B cell (primary cell): ENCODE measurements around the gene SMOC1. TPM values are rescaled to one million over a fixed set of nuclear protein-coding genes. Genes with fewer than 3 reads are reported as not detected.

Experiments
- ATAC-seq: fragments of 200-7000 bp; cut with Tn5 transposase; one replicate; pipeline ENCODE4 v1.10.0; 2021; ENCODE audit warnings: low read depth, mild to moderate bottlenecking, moderate number of reproducible peaks, moderate library complexity
- CTCF ChIA-PET: fragments of 350-600 bp; sonication (Branson Sonifier 250); formaldehyde crosslinking; loops from one replicate; lab custom pipeline; 2021; ENCODE audit warnings: antibody characterized with exemption, inconsistent platforms; lab: Charles Lee
- POLR2A ChIA-PET: fragments of 350-600 bp; sonication (Branson Sonifier 250); formaldehyde crosslinking; loops from one replicate; lab custom pipeline; 2021; ENCODE audit warnings: antibody characterized with exemption; lab: Charles Lee
- DNase-seq: peaks from one replicate; pipeline ENCODE4 v3.0.0; 2013
- H2AFZ ChIP-seq: 2 replicates; pipeline ENCODE4 v1.6.1; 2012; ENCODE audit warnings: mild to moderate bottlenecking, low read depth, low read length; ENCODE audit not compliant: insufficient read depth, poor library complexity, severe bottlenecking
- H3K27ac ChIP-seq, 2 donors: 1 replicate in 1 of 2; 2 replicates in 1 of 2; pipeline ENCODE4 v1.5.1; 2012 to 2013; ENCODE audit warnings: low read length in 2 of 2, mild to moderate bottlenecking in 2 of 2, moderate library complexity in 1 of 2
- H3K27me3 ChIP-seq, 4 experiments: fragments of 200-600 bp in 1 of 4; sonication (generic) in 1 of 4; replicated peaks in 1 of 4; 1 replicate in 2 of 4; 2 replicates in 2 of 4; pipeline versions ENCODE4 v1.6.1 to v1.7.0; 2013 to 2016; ENCODE audit warnings: low read length in 3 of 4, mild to moderate bottlenecking in 2 of 4, mixed read lengths in 1 of 4, moderate library complexity in 1 of 4; ENCODE audit not compliant: insufficient read depth in 4 of 4, control insufficient read depth in 3 of 4; ENCODE audit errors: control extremely low read depth in 1 of 4
- H3K36me3 ChIP-seq, 2 experiments: replicated peaks in 1 of 2; 1 replicate in 1 of 2; 2 replicates in 1 of 2; pipeline versions ENCODE4 v1.6.1 to v1.7.1; 2013; ENCODE audit warnings: low read length in 1 of 2; ENCODE audit not compliant: insufficient read depth in 2 of 2, control insufficient read depth in 1 of 2; ENCODE audit errors: control extremely low read depth in 1 of 2, extremely low read depth in 1 of 2
- H3K4me1 ChIP-seq, 2 donors: fragments of 200-600 bp in 1 of 2; sonication (generic) in 1 of 2; 1 replicate in 1 of 2; 2 replicates in 1 of 2; pipeline versions ENCODE4 v1.5.1 to v1.6.1; 2013 to 2017; ENCODE audit warnings: low read length in 2 of 2; ENCODE audit not compliant: control insufficient read depth in 2 of 2, insufficient read depth in 2 of 2
- H3K4me2 ChIP-seq: replicated peaks from 2 replicates; pipeline ENCODE3; 2012; ENCODE audit warnings: mild to moderate bottlenecking, low read depth, low read length; ENCODE audit not compliant: poor library complexity, severe bottlenecking
- H3K4me3 ChIP-seq, 5 experiments: fragments of 200-600 bp in 1 of 5; sonication (generic) in 1 of 5; 1 replicate in 3 of 5; 2 replicates in 2 of 5; pipeline versions ENCODE4 v1.5.1 to v1.7.0; 2011 to 2016; ENCODE audit warnings: low read length in 4 of 5, mild to moderate bottlenecking in 4 of 5, low read depth in 2 of 5, control low read depth in 1 of 5, moderate library complexity in 1 of 5; ENCODE audit not compliant: insufficient read depth in 1 of 5; ENCODE audit errors: control extremely low read depth in 1 of 5, extremely low read depth in 1 of 5
- H3K79me2 ChIP-seq: fragments of 200-600 bp; sonication (generic); one replicate; pipeline ENCODE4 v1.6.0; 2016; ENCODE audit warnings: low read length; ENCODE audit not compliant: control insufficient read depth, insufficient read depth
- H3K9ac ChIP-seq: fragments of 200-600 bp; sonication (generic); 2 replicates; pipeline ENCODE4 v1.6.1; 2017; ENCODE audit warnings: mild to moderate bottlenecking, low read length, moderate library complexity
- H3K9me3 ChIP-seq, 3 donors: one replicate each; pipeline versions ENCODE4 v1.6.1 to v1.7.1; 2013; ENCODE audit warnings: low read length in 2 of 3; ENCODE audit not compliant: control insufficient read depth in 2 of 3, insufficient read depth in 1 of 3; ENCODE audit errors: control extremely low read depth in 1 of 3
- H4K20me1 ChIP-seq: 2 replicates; pipeline ENCODE4 v1.6.0; 2012; ENCODE audit warnings: mild to moderate bottlenecking, low read length; ENCODE audit not compliant: insufficient read depth, control insufficient read depth, poor library complexity, severe bottlenecking
- H3K27ac Mint-ChIP-seq: one replicate; pipeline ENCODE4 v1.8.0; 2021; ENCODE audit warnings: mixed read lengths
- H3K27me3 Mint-ChIP-seq: one replicate; pipeline ENCODE4 v1.8.0; 2021; ENCODE audit warnings: mixed read lengths
- H3K4me1 Mint-ChIP-seq: one replicate; pipeline ENCODE4 v1.8.0; 2021; ENCODE audit warnings: mixed read lengths
- H3K4me3 Mint-ChIP-seq: one replicate; pipeline ENCODE4 v1.8.0; 2021; ENCODE audit warnings: mixed read lengths
- H3K9me3 Mint-ChIP-seq: one replicate; pipeline ENCODE4 v1.8.0; 2022; ENCODE audit warnings: mixed read lengths; ENCODE audit not compliant: insufficient read depth
- EZH2 ChIP-seq: IDR thresholded peaks from 2 replicates; pipeline ENCODE4 v1.6.1; 2012; ENCODE audit warnings: borderline replicate concordance, low read depth, mild to moderate bottlenecking, moderate library complexity, low read length; ENCODE audit not compliant: insufficient read depth, poor library complexity, severe bottlenecking
- WGBS: methylation state at CpG from one replicate; pipeline ENCODE4 v1.1.5; 2013; ENCODE audit warnings: missing lambda C conversion rate; ENCODE audit not compliant: insufficient coverage; 5-methylcytosine and 5-hydroxymethylcytosine counted together
- intact Hi-C: fragments of 100-400 bp; cut with micrococcal nuclease; formaldehyde crosslinking; loops from one replicate; pipeline ENCODE4 v1.10.0; 2022
- polyA plus RNA-seq: library from polyadenylated mRNA; depleted of rRNA; stranded (reverse); fragments of >200 nt; gene quantifications from 2 replicates; pipeline ENCODE4 v1.2.3, GENCODE V29; 2012
- total RNA-seq, 2 donors: library from RNA; stranded (reverse); fragments of 120-200 nt in 1 of 2; gene quantifications; 1 replicate in 1 of 2; 2 replicates in 1 of 2; pipeline versions ENCODE4 v1.2.3 to v1.2.4, GENCODE V29; 2013 to 2022
- TF ChIP-seq, protein P1 (sequence below): fragments of 200-600 bp; IDR thresholded peaks from one replicate; pipeline ENCODE4 v1.8.0; 2022; ENCODE audit warnings: antibody characterized with exemption, mild to moderate bottlenecking

The SMOC1 gene
- total and polyA plus RNA-seq, 2 donors (not counting 1 experiment from before 2014, with no cell fraction given): 0.04 to 0.84 TPM

DNA sequence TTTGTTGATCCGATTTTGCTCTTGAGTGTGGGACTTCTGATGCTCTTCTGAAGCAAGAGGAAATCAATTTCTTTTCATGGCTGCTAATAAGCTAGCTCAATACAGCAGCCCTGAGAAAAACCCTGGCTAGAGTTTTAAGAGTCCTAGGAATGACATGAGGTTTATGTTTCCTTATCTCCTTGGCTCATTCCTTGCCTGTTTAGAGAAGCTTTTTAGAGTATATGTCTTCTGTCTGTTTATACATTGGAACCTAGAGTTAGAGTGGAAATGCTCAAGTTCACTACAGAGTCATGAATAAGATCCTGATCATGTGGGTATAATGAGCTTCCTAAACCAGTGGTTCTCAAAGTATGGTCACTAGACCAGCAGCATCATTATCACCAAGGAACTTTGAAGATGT is 34.5 kb downstream of the SMOC1 start:
- peaks cover 0 to 7% (median 1%) of the 10 kb centered on the region in 4 experiments for H3K27me3 ChIP-seq
- peaks cover 0 to 5% (median 2%) of the 10 kb centered on the region in 3 donors for H3K9me3 ChIP-seq
- H3K4me3 ChIP-seq: no peak overlapping the region
- H3K4me1 ChIP-seq: no peaks in the 10 kb centered on the region
- ChIA-PET POLR2A (no interaction called here), CTCF (no interaction called here)
- no peaks in the 10 kb centered on the region for H3K9me3 Mint-ChIP-seq
- no peak overlapping the region for H2AFZ ChIP-seq
- no peaks in the 10 kb centered on the region for H3K36me3 ChIP-seq
- H3K27ac ChIP-seq: no peak overlapping the region
- H3K9ac ChIP-seq: no peak overlapping the region
- H4K20me1 ChIP-seq: no peaks in the 10 kb centered on the region
- H3K4me2 ChIP-seq: no peak overlapping the region
- H3K27ac Mint-ChIP-seq: no peak overlapping the region
- no peak for TF ChIP-seq EZH2
- TF ChIP-seq, protein P1, sequence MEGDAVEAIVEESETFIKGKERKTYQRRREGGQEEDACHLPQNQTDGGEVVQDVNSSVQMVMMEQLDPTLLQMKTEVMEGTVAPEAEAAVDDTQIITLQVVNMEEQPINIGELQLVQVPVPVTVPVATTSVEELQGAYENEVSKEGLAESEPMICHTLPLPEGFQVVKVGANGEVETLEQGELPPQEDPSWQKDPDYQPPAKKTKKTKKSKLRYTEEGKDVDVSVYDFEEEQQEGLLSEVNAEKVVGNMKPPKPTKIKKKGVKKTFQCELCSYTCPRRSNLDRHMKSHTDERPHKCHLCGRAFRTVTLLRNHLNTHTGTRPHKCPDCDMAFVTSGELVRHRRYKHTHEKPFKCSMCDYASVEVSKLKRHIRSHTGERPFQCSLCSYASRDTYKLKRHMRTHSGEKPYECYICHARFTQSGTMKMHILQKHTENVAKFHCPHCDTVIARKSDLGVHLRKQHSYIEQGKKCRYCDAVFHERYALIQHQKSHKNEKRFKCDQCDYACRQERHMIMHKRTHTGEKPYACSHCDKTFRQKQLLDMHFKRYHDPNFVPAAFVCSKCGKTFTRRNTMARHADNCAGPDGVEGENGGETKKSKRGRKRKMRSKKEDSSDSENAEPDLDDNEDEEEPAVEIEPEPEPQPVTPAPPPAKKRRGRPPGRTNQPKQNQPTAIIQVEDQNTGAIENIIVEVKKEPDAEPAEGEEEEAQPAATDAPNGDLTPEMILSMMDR: no peak
- H3K4me3 Mint-ChIP-seq: no peak overlapping the region
- WGBS: 67% methylated on average over 1 of the region's 1 CpG
- no peaks in the 10 kb centered on the region for H3K4me1 Mint-ChIP-seq
- ATAC-seq (no peak), DNase-seq (no peak)
- intact Hi-C loops: no loop called here
- H3K79me2 ChIP-seq: no peaks in the 10 kb centered on the region
- H3K27me3 Mint-ChIP-seq: peaks cover 44% of the 10 kb centered on the region

DNA sequence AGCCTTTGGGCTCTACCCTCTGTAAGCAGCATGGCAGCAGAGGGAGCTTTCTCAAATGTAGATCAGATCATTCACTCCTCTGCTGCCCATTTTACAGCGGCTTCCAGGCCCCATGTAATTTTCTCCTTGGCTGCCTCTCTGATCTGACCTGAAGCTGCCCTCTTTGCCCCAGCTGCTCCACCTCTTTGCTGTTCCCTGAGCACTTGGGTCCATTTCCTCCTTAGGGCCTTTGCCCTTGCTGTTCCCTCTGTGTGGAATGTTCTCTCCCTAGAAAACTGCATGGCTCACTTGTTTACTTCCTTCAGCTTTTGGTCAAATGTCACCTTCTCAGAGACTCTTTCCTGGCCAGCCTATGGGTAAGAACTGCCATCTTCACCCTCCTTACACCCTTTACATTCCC is 37.2 kb downstream of the SMOC1 start:
- Histone ChIP-seq H4K20me1 (no peaks in the 10 kb centered on the region), H3K4me1 (no peaks in the 10 kb centered on the region), H3K9me3 (peaks cover 0 to 5% (median 1%) of the 10 kb centered on the region in 3 donors), H3K27me3 (peaks cover 0 to 7% (median 0%) of the 10 kb centered on the region in 4 experiments), H3K36me3 (no peaks in the 10 kb centered on the region), H3K27ac (no peak overlapping the region), H3K9ac (no peak overlapping the region), H3K4me3 (no peak overlapping the region), H3K79me2 (no peaks in the 10 kb centered on the region), H3K4me2 (no peak overlapping the region), H2AFZ (no peak overlapping the region)
- no peak overlapping the region for H3K4me3 Mint-ChIP-seq
- H3K4me1 Mint-ChIP-seq: no peaks in the 10 kb centered on the region
- ChIA-PET CTCF (no interaction called here), POLR2A (no interaction called here)
- intact Hi-C loops: no loop called here
- H3K9me3 Mint-ChIP-seq: no peaks in the 10 kb centered on the region
- H3K27me3 Mint-ChIP-seq: peaks cover 48% of the 10 kb centered on the region
- DNase-seq (no peak), ATAC-seq (no peak)
- WGBS: 80% methylated on average over 1 of the region's 1 CpG
- no peak for TF ChIP-seq EZH2
- TF ChIP-seq, protein P1: no peak
- no peak overlapping the region for H3K27ac Mint-ChIP-seq
